GM13976 (cell line): Measurements from ENCODE around the gene CLDN15.

Source experiments
- DNase-seq: peaks from one replicate; pipeline ENCODE4 v3.0.0; 2012; ENCODE audit warnings: low spot score
- CTCF ChIP-seq: IDR thresholded peaks from 2 replicates; pipeline ENCODE4 v1.5.1; 2012; ENCODE audit warnings: borderline replicate concordance, mild to moderate bottlenecking; ENCODE audit not compliant: insufficient read depth; ENCODE audit errors: extremely low read depth, missing control alignments, control extremely low read depth
- in situ Hi-C: fragments of 300-500 bp; cut with MboI; formaldehyde crosslinking; loops from one replicate; pipeline ENCODE4 v1.12.0; 2022; ENCODE audit warnings: low sequenced_read_pairs, mixed read lengths, inconsistent platforms; ENCODE audit not compliant: unreplicated experiment

Gene CLDN15

GRCh38 chr7:101232141-101232850 is 5.3 kb downstream of the CLDN15 start:
- no peak for TF ChIP-seq CTCF
- DNase-seq: no peak
- in situ Hi-C loops: no loop called here

GRCh38 chr7:101231644-101232043 is 6.0 kb downstream of the CLDN15 start:
- TF ChIP-seq CTCF: no peak
- no peak for DNase-seq
- in situ Hi-C loops: no loop called here

GRCh38 chr7:101226721-101227120 is 10.9 kb downstream of the CLDN15 start:
- no peak for DNase-seq
- in situ Hi-C loops: no loop called here
- no peak for TF ChIP-seq CTCF

- no peak for DNase-seq
- TF ChIP-seq CTCF: no peak
- in situ Hi-C loops: no loop called here
Observed at GRCh38 chr7:101225650-101226049, 12.0 kb downstream of the CLDN15 start.

GRCh38 chr7:101223528-101223927 is 14.1 kb downstream of the CLDN15 start:
- no peak for DNase-seq
- in situ Hi-C loops: no loop called here
- TF ChIP-seq CTCF: no peak

GRCh38 chr7:101222275-101222830 is 15.2 kb downstream of the CLDN15 start:
- in situ Hi-C loops: no loop called here
- TF ChIP-seq CTCF: no peak
- no peak for DNase-seq
